Peyer's patch (tissue), 4 donors: ENCODE results near the gene PPFIA3.

ENCODE experiments used
- POLR2A ChIP-seq, 2 donors: fragments of 450-650 bp; IDR thresholded peaks; one replicate each; pipeline ENCODE4 v1.5.1; 2017; ENCODE audit warnings: antibody characterized with exemption in 2 of 2, mild to moderate bottlenecking in 2 of 2, moderate library complexity in 2 of 2
- TF ChIP-seq, protein P1 (sequence below), 6 experiments: fragments of 450-650 bp in 4 of 6; fragments of 200-600 bp in 2 of 6; sonication (generic) in 1 of 6; IDR thresholded peaks; one replicate each; pipeline ENCODE4 v1.5.1; 2017 to 2019; ENCODE audit warnings: antibody characterized with exemption in 6 of 6, mild to moderate bottlenecking in 3 of 6, moderate library complexity in 1 of 6

DNA sequence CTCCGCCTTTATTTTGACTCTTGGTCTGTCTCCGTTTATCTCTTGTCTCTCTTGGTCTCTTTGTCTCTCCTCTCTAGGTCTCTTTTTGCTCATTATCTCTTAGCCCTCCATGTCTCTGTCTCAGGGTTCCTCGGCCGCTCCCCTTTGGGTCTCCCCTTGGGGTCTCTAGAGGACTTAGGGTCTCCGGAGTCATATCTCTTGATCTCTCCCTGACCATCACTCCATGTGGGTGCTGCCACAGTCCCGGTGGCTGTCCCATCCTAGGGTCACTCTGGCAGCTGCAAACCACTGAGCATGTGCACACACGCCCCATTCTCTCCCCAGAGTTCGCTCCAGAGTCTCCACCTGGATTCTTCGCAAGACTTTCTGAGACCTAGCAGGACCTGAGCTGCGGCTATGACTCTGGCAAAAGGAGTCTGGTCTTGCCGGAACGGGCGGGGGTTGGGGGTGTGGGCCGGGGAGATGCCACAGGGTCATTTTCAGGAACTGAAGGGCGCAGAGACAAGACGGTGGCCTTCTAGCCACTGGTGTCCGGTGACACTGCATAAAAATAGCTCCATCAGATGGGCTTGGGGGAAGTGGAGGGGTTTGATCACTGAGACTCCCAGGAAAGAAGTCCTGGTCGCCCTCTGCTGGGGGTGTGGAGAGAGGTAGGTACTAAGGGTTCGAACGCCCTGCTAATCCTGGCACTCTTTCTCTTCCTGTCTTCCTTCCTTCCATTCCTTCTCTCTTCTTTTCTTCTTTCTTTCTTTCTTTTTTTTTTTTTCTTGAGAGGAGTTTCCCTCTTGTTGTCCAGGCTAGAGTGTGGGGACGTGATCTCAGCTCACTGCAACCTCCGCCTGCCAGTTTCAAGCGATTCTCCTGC is 45.6 kb upstream of the PPFIA3 start:
- TF ChIP-seq, protein P1, sequence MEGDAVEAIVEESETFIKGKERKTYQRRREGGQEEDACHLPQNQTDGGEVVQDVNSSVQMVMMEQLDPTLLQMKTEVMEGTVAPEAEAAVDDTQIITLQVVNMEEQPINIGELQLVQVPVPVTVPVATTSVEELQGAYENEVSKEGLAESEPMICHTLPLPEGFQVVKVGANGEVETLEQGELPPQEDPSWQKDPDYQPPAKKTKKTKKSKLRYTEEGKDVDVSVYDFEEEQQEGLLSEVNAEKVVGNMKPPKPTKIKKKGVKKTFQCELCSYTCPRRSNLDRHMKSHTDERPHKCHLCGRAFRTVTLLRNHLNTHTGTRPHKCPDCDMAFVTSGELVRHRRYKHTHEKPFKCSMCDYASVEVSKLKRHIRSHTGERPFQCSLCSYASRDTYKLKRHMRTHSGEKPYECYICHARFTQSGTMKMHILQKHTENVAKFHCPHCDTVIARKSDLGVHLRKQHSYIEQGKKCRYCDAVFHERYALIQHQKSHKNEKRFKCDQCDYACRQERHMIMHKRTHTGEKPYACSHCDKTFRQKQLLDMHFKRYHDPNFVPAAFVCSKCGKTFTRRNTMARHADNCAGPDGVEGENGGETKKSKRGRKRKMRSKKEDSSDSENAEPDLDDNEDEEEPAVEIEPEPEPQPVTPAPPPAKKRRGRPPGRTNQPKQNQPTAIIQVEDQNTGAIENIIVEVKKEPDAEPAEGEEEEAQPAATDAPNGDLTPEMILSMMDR (IDR thresholded peaks at IDR 0.05): no peak
- TF ChIP-seq POLR2A (IDR thresholded peaks at IDR 0.05): no peak
